Osteoblast (primary cell): ENCODE results near the gene TMEM120A. TPM values are rescaled to one million over a fixed set of nuclear protein-coding genes. Genes with fewer than 3 reads are reported as not detected.

Source experiments
- DNase-seq: peaks from one replicate; pipeline ENCODE4 v3.0.0; 2011; ENCODE audit warnings: low spot score, mixed read lengths; ENCODE audit not compliant: insufficient read length; ENCODE audit errors: missing footprints
- H2AFZ ChIP-seq: 2 replicates; pipeline ENCODE4 v1.6.0; 2011; ENCODE audit warnings: mild to moderate bottlenecking, low read length
- H3K27ac ChIP-seq: 2 replicates; pipeline ENCODE4 v1.5.1; 2011; ENCODE audit warnings: mild to moderate bottlenecking, low read depth, low read length, moderate library complexity
- H3K27me3 ChIP-seq: 2 replicates; pipeline ENCODE4 v1.6.0; 2012; ENCODE audit warnings: mild to moderate bottlenecking, control low read depth, inconsistent platforms, low read length, moderate library complexity; ENCODE audit not compliant: insufficient read depth
- H3K36me3 ChIP-seq: 2 replicates; pipeline ENCODE4 v1.5.1; 2011; ENCODE audit warnings: mild to moderate bottlenecking, low read length, control low read depth, moderate library complexity; ENCODE audit not compliant: insufficient read depth
- H3K4me1 ChIP-seq: 2 replicates; pipeline ENCODE4 v1.5.1; 2011; ENCODE audit warnings: mild to moderate bottlenecking, low read length, control low read depth, moderate library complexity; ENCODE audit not compliant: insufficient read depth
- H3K4me2 ChIP-seq: 2 replicates; pipeline ENCODE4 v1.6.0; 2011; ENCODE audit warnings: mild to moderate bottlenecking, low read length; ENCODE audit not compliant: insufficient read depth
- H3K4me3 ChIP-seq: fragments of 200-600 bp; sonication (generic); 3 replicates; pipeline ENCODE4 v1.5.1; 2012; ENCODE audit warnings: mild to moderate bottlenecking, low read length, inconsistent platforms; ENCODE audit not compliant: insufficient read depth
- H3K79me2 ChIP-seq: 2 replicates; pipeline ENCODE4 v1.6.0; 2012; ENCODE audit warnings: mild to moderate bottlenecking, low read length, control low read depth, inconsistent platforms; ENCODE audit not compliant: insufficient read depth
- H3K9me3 ChIP-seq: 2 replicates; pipeline ENCODE4 v1.5.1; 2011; ENCODE audit warnings: low read depth, low read length, control low read depth
- H4K20me1 ChIP-seq: 2 replicates; pipeline ENCODE4 v1.6.0; 2012; ENCODE audit warnings: mild to moderate bottlenecking, low read length, control low read depth; ENCODE audit not compliant: insufficient read depth
- total RNA-seq: library from RNA; depleted of rRNA; stranded (reverse); fragments of >200 nt; gene quantifications from 2 replicates; pipeline ENCODE4 v1.2.3, GENCODE V29; 2012
- TF ChIP-seq, protein P1 (sequence below): IDR thresholded peaks from 2 replicates; pipeline ENCODE4 v1.5.1; 2011; ENCODE audit warnings: mild to moderate bottlenecking, low read depth, low read length, moderate library complexity; ENCODE audit errors: extremely low read depth

TMEM120A gene
- total RNA-seq, 1 donor = 25.3 TPM

- H3K4me2 ChIP-seq = no peak overlapping the region
- peaks cover 6% of the 10 kb centered on the region for H3K4me1 ChIP-seq
- H2AFZ ChIP-seq = no peak overlapping the region
- H3K27ac ChIP-seq = no peak overlapping the region
- no peak for DNase-seq
- peaks cover 4% of the 10 kb centered on the region for H4K20me1 ChIP-seq
- TF ChIP-seq, protein P1, sequence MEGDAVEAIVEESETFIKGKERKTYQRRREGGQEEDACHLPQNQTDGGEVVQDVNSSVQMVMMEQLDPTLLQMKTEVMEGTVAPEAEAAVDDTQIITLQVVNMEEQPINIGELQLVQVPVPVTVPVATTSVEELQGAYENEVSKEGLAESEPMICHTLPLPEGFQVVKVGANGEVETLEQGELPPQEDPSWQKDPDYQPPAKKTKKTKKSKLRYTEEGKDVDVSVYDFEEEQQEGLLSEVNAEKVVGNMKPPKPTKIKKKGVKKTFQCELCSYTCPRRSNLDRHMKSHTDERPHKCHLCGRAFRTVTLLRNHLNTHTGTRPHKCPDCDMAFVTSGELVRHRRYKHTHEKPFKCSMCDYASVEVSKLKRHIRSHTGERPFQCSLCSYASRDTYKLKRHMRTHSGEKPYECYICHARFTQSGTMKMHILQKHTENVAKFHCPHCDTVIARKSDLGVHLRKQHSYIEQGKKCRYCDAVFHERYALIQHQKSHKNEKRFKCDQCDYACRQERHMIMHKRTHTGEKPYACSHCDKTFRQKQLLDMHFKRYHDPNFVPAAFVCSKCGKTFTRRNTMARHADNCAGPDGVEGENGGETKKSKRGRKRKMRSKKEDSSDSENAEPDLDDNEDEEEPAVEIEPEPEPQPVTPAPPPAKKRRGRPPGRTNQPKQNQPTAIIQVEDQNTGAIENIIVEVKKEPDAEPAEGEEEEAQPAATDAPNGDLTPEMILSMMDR = no peak
- no peaks in the 10 kb centered on the region for H3K9me3 ChIP-seq
- peaks cover 21% of the 10 kb centered on the region for H3K36me3 ChIP-seq
- H3K4me3 ChIP-seq = no peak overlapping the region
- peaks cover 7% of the 10 kb centered on the region for H3K79me2 ChIP-seq
- no peaks in the 10 kb centered on the region for H3K27me3 ChIP-seq
These were observed 1.6 kb upstream of the TMEM120A start for GRCh38 chr7:75995996-75996395.

DNA sequence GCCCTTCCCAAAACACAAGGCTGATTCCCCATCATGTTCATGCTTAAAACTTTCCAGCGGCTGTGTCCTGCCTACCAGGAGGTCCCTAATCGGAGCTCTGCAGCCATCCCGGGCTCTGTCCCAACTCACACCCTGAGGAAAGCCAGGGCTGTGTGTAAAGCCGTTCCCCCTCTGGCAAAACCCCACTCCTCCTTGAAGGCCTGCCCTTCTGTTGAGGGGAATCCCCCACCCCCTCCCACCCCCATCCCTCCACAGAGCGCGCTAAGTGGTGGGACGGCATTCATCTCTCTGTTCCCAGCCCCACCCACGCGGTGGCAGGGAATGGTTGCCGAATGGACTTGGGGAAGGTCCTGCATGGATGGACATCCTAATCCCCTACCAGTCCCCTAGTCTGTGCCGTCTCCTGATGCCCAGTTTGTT lies 667 bp upstream of the TMEM120A start:
- no peaks in the 10 kb centered on the region for H3K27me3 ChIP-seq
- peak; percentile 67 for DNase-seq
- peak overlapping the region; percentile 93 for H3K4me3 ChIP-seq
- H3K27ac ChIP-seq = peak overlapping the region; percentile 45
- H3K9me3 ChIP-seq = no peaks in the 10 kb centered on the region
- TF ChIP-seq, protein P1 = no peak
- H3K4me2 ChIP-seq = peak overlapping the region; percentile 91
- peak overlapping the region; percentile 80 for H2AFZ ChIP-seq
- H3K4me1 ChIP-seq = peaks cover 6% of the 10 kb centered on the region
- H3K79me2 ChIP-seq = peaks cover 7% of the 10 kb centered on the region
- peaks cover 11% of the 10 kb centered on the region for H3K36me3 ChIP-seq
- H4K20me1 ChIP-seq = peaks cover 4% of the 10 kb centered on the region

DNA sequence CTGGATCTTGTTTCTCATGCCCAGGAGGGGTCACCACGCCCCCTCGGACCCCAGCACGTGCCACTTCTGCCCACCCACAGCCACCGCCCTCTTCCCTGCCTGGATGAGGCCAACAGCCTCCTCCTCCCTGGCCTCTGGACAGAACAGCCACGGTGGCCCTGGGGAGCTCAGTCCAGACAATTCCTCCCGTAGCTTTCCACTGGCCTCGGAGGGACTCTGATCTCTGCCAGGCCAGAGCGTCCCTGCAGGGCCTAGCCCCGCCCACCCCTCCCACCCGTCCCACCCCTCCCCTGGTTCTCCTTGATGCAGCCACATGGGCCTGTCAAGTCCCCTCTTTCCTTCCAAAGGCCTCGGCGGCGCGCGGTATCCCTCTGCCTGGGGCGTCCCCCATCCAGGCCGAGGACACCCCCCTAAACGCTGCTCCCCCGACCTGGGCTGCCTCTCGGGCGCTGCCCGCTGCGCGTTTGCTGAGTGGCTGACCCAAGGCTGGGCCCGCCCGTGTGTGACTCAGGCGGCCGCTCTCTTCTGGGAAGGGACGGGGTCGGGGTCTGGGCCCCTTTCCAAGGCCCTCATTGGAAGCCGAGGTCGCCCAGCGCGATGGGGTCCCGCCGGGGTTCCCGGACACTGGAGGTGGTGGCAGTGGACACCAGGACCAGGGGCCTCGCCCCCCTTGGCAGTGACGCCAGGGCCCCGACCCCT lies 557 bp downstream of the TMEM120A start:
- H4K20me1 ChIP-seq = peaks cover 10% of the 10 kb centered on the region
- H3K36me3 ChIP-seq = peaks cover 11% of the 10 kb centered on the region
- peak overlapping the region; percentile 59 for H2AFZ ChIP-seq
- TF ChIP-seq, protein P1 = no peak
- H3K27me3 ChIP-seq = no peaks in the 10 kb centered on the region
- H3K9me3 ChIP-seq = no peaks in the 10 kb centered on the region
- peaks cover 6% of the 10 kb centered on the region for H3K4me1 ChIP-seq
- peak; percentile 98 for DNase-seq
- H3K79me2 ChIP-seq = peaks cover 7% of the 10 kb centered on the region
- H3K27ac ChIP-seq = peak overlapping the region; percentile 68
- peak overlapping the region; percentile 91 for H3K4me2 ChIP-seq
- peak overlapping the region; percentile 93 for H3K4me3 ChIP-seq

DNA sequence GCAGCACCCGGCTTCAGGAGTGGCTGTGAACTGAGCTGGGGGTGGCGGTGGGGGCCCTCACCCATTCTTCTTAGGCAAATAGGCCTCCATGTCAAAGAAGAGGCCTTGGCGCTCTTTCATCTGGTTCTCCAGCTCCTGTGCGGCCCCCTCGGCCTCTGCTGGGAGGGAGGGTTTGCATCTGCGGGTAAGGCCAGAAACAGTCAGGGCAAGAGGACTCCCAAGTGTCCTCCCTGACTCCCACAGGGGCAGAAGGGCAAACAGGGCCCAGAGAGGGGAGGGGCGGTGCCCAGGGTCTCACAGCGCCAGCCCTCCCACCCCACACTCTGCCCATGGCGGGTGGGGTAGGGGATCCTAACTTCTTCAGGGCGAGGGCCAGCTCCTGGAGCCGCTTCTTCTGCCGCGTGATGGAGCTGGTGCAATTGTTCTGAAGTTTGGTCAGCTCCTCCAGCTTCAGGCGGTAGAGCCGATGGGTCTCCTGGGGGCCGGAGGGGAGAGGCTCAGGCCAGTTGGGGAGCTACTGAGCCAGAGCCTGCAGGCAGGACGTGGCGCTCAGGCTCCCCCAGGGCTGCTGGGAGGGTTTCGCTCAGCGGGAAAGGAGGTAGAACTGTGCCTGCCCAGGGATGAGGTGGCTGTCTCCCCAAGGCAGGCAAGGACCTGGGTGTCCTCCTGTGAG lies 2.2 kb downstream of the TMEM120A start:
- Histone ChIP-seq H4K20me1 (peaks cover 10% of the 10 kb centered on the region), H3K27me3 (no peaks in the 10 kb centered on the region), H3K4me2 (no peak overlapping the region), H3K4me3 (no peak overlapping the region), H3K36me3 (peaks cover 17% of the 10 kb centered on the region), H2AFZ (no peak overlapping the region), H3K27ac (no peak overlapping the region), H3K9me3 (no peaks in the 10 kb centered on the region), H3K4me1 (peaks cover 6% of the 10 kb centered on the region), H3K79me2 (peaks cover 7% of the 10 kb centered on the region)
- DNase-seq = peak; percentile 62
- TF ChIP-seq, protein P1 = no peak
